Measurements from ENCODE around the gene OR2F2.

The OR2F2 gene, protein sequence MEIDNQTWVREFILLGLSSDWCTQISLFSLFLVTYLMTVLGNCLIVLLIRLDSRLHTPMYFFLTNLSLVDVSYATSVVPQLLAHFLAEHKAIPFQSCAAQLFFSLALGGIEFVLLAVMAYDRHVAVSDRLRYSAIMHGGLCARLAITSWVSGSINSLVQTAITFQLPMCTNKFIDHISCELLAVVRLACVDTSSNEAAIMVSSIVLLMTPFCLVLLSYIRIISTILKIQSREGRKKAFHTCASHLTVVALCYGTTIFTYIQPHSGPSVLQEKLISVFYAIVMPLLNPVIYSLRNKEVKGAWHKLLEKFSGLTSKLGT

DNA sequence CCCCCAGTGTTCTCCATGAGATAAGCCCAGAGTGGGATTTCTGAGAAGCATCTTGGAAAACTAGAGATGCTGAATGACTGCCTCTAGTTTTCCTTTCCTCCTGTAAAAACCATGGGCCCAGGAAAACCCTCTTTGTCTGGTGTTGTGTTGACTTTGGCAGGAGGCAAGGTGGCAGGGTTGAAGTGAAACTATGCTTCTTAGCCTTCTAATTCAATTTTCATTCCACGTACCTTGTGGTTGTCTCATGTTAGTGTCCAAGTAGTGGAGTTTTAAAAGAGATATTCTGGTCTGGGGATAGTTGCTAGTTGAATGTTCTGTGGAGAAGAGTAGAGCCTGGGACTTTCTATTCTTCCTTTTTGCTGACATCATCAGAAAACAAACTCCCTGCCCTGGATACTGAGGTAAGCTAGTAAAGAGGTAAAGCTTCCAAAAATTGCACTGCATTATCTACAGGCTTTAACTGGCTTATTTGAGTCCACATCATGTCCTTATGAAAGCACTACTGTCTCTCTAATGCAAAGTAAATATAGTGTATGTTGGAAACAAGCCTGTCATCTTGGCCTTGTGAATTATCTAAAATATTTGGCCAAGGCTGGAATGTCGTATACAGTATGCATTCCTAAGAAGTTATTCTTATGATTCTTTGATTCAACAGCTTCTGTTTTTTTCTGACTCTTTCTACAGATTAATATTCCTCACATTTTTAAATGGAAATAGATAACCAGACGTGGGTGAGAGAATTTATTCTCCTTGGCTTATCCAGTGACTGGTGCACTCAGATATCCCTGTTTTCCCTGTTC is at the start of gene OR2F2:
Gene OR2F2, plus strand, starts transcription at position 708 of the 800 bp plus-strand sequence. Its CDS starts 0 bp downstream, at position 708.
- no peak for DNase-seq (ENCODE audit: low read depth in 1 of 2, low spot score in 1 of 2)

DNA sequence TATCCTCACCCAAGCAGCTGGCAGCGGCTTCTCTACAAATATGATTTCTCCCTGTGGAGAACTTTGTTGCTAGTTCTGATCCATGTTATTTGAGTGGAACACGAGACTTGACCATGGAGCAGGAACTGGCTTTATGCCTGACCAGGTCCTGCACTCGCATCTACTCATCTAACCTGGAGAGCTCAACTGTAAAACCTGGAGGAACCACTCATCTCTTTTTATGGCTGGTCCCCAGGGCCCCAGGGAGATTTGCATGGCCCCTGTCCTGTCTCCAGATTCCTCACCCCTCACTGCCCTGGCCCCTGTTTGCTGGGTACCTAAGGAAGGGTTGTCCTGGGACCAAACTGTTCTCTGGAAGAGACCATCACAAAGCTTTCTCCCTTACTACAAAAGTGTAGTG is 49.1 kb upstream of the OR2F2 start:
- no peak for DNase-seq (ENCODE audit: low read depth in 1 of 2, low spot score in 1 of 2)

DNA sequence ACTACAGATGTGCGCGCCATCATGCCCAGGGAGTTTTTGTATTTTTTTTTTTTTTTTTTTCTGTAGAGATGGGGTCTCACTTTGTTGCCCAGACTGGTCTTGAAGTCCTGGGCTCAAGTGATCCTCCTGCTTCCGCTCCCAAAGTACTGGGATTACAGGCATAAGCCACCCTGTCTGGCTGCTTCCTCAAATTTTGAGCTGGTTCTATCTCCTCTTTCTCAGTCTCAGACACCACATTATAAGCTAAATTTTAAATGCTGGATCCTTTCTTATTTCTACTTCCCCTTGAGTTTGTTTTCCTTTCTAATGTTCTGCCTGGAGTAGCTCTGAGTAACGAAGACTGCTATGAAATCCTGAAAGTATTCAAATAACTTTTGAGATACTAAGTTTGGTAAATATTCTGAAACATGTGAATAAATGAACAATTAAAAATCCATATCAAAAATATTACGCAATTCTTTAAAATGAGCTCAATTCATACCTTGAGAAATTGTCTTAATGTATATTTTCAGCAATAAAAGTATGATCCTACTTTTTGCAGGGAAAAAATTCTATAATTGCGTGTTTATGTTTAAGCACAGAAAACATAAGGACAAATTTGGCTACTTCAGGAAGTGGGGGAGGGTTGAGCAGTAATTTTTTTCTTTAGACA is 48.1 kb upstream of the OR2F2 start:
- DNase-seq (ENCODE audit: low read depth in 1 of 2, low spot score in 1 of 2), result no peak

DNA sequence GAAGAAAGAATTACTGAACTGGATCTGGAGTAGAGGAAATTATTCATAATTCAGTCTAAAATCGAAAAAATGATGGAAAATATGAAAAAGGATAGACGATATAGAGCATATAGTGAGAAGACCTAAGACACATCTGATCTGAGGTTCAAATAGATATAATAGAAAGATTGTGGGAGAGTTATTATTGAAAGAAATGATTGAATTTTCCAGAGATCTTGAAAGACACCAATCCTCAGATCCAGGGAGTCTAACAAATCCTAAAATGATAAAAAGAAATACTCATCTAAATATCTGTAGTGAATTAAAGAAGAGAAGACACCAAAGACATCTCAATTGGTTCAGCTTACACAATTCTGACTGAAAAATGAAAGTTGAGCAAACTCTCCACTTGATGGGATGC is 46.0 kb upstream of the OR2F2 start:
- no peak for DNase-seq (ENCODE audit: low read depth in 1 of 2, low spot score in 1 of 2)

DNA sequence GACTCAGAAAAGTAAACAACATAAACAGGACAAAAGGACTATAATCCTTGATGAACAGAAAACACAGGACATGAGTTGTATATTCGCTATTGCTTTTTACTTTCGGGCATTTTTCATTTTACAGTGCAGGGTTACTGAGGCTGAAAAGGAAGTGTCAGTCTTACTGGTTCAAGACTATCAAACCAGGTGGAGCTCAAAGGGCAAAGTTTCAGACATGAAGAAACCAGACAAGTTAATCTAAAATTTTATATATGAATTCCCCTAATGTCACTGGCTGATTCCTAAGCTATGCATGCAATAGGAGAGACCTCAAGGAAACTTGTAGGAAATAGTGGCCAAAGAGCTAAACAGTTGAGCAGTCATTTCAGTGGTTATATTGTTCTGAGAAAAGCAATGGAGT is 44.5 kb upstream of the OR2F2 start:
- no peak for DNase-seq (ENCODE audit: low read depth in 1 of 2, low spot score in 1 of 2)

DNA sequence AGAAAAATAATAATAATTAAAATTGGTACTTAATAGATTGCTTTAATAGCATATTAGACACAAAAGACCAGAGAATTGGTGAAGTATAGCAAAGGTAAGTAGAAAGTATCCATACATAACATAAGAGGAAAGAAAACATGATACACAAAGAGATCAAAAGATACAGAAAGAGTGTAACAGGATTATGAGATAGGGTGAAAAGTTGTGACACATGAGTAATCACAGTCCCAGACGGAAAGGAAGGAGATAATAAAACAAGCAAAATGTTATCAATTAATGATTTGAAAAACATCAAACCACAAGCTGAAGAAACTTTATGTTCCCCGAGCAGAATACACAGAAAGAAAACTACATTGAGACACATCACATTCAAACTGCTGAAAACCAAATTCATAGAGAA is 43.6 kb upstream of the OR2F2 start:
- no peak for DNase-seq (ENCODE audit: low read depth in 1 of 2, low spot score in 1 of 2)

DNA sequence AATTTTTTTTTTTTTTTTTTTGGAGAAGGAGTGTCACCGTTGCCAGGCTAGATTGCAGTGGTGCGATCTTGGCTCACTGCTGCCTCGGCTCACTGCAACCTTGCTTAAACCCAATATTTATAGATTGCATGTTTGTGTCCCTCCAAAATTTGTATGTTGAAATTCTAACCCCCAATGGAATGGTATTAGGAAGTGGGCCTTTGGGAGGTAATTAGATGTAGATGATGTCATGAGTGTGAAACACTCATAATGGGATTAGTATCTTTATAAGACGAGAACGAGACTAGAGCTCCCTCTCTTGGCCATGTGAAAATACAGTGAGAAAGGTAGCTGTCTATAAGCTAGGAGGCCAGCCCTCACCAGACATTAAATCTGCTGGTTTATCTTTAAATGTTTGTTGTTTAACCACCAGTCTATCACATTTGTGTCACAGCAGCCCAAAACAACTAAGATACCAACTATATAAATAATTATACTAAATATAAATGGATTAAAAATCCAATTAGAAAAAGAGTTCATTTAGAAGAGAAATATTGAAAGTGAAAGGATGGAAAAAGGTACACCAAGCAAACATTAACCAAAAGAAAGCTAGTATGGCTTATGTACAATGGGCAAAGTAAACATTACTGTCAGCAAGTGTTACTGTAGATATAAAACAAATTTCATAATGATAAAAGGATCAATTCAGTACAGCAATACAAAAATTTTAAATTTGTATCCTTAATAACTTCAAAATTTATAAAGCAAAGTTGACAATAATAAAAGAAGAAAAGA is 42.3 kb upstream of the OR2F2 start:
- DNase-seq (ENCODE audit: low read depth in 1 of 2, low spot score in 1 of 2), result no peak

DNA sequence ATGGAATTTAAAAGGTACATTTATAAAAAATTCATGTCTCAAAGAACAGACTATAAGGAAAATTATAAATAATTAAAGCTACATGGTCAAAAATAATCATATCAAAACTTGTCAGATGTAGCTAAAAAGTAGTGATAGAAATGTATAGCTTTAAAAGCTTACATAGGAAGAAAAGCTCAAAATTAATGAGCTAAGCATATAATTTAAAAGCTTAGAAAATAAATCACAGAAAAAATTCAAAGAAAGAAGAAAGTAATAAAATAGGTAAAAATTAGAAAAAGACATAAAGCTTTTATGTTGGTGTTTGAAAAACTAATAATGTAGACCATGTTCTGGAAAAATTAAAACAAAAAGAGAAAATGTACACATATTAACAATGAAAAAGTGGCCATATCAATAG is 38.4 kb upstream of the OR2F2 start:
- DNase-seq (ENCODE audit: low read depth in 1 of 2, low spot score in 1 of 2), result no peak

DNA sequence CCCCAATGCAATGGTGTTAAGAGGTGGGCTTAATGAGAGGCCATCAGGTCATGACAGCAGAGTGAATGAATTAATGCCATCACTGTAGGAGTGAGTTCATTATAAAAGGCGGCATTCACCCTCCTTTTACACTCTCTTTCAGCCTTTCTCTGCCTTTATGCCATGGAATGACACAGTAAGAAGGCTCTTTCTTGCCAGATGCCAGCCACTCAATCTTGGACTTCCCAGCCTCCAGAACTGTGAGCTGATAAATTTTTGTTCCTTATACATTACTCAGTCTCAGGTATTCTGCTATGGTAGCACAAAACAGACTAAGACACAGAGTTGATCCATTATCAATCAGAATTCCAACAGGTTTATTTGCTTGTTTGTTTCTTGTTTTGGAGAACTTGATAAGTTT is 36.2 kb upstream of the OR2F2 start:
- DNase-seq (ENCODE audit: low read depth in 1 of 2, low spot score in 1 of 2), result no peak

DNA sequence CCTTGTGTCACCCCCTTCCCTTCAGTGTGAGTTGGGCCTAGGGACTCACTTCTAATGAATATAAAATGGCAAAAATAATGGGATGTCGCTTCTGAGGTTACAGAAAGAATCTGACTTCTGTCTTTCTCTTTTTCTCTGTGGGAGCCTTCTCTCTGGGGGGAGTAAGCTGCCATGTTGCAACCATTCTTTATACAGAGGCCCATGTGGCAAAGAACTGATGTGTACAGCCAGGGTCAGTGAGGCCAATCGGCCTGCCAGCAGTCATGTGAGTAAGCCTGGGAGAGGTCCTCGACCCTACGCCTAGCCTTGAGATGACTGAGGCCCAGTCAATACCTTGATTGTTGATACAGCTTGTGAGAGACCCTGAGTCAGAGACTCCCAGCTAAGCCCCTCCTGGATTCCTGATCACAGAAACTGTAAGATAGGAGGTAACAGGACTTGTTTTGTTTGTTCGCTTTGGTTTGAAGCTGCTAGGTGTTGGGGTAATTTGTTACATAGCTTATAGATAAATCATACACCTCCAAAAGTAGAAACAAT is 34.7 kb upstream of the OR2F2 start:
- DNase-seq (ENCODE audit: low read depth in 1 of 2, low spot score in 1 of 2), result no peak

DNA sequence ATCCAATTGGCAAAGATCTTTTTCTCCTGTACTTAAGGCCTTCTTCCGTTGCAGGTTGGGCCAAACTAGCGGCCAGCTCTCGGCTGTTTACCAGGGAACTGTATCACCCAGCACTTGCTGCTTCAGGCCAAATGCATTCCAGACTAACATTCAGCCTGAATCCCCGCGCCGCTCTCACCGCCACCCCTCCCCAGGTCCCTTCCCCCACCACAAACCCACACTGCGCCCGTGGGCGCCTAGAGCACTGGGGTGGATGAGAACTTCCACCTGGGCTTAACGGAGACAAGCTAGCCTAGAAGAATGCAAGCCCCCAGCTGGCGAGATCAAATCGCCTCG is 33.7 kb upstream of the OR2F2 start:
- no peak for DNase-seq (ENCODE audit: low read depth in 1 of 2, low spot score in 1 of 2)

DNA sequence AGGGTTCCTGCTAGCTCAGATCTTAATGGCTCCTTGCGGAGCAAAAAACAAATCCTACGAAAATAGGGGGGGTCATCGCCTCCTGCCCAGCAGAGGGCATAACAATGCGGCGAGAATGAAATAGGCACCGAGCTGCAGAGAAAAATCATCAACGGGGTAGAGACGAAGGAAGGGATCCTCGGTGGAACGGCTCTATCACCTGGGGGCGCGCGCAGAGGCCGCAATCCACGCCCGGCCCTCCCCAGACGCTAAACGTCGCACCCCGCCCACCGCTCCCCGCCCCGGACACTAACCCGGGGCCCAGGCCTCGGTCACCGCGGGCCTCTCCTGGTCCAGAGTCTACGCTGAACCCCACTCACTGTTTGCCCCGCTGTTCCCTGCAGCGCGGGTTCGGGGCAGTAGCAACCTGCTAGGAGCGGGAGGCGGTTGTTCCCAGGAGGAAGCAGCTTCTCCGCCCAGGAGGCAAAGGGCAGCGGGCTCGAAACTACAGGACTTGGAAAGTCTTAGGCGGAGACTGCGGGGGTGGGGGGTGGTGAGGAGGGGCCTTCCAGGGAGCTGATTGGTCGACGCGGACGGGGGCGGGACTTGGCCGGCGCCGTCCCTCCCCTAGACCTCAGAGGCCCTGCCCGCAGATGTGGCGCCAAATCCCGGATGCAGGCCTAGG is 33.2 kb upstream of the OR2F2 start, which contains the start of gene TCAF1:
Gene TCAF1, minus strand, starts transcription at position 509 of the 664 bp plus-strand sequence. CDS start 25,568 bp downstream, outside the sequence.
- DNase-seq (ENCODE audit: low read depth in 1 of 2, low spot score in 1 of 2), result peak; percentile 78 to 81

DNA sequence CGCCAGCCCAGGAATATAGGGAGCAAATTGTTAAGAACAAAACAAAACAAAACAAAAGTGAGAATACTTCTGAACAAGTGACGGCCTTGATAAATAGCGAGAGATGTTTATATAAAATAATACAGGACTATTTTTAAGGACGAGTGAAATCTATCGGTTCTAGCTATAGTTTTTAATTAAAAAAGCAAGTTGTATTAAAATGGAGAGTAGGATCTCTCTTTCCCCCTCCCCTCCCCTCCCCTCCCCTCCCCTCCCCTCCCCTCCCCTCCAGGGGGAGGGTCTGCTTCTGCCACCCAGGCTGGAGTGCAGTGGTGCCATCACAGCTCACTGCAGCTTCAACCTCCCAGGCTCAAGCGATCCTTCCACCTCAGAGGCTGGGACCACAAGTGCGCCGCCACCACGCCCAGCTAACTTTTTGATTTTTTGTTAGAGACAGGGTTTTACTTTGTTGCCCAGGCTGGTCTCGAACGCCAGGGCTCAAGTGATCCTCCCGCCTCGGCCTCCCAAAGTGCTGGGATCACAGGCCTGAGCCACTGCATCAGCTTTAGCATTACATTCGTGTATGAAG is 32.6 kb upstream of the OR2F2 start:
- no peak for DNase-seq (ENCODE audit: low read depth in 1 of 2, low spot score in 1 of 2)

DNA sequence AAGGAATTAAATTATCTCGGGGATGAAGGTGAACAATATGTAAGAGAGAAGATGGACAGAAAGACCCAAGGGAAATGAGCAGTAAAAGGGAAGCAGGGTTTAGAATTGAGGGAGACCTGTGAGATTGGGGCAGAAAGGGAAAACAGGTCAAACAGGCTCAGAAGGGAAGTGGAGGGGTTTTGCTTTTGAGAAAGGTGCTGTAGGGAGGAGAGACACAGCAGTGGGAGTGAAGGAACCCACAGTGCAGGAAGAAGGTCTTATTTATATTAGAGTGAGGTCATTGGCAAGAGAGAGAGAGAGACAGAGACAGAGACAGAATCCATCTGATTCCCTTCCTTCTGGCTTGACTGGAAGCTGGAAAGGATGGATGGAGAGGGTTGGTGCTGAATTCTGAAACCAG is 29.5 kb upstream of the OR2F2 start:
- no peak for DNase-seq (ENCODE audit: low read depth in 1 of 2, low spot score in 1 of 2)

DNA sequence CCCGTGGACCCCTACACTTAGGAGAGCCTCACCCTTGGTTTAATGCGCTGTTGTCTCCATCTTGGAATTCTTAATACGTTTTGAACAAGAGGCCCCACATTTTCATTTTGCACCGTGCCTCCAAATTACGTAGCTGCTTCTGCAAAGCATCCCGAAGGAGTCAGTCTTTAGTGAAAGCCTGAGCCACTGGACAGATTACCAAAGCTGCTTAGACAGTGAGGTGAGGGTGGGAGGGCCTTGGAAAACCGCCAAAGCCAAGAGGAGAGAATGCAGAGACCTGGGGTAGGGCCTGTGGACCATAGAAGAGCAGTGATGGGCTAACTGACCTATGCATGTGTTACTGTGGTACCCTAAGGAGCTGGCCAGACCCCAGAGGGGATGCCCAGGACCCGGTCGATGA is 28.9 kb upstream of the OR2F2 start:
- no peak for DNase-seq (ENCODE audit: low read depth in 1 of 2, low spot score in 1 of 2)

DNA sequence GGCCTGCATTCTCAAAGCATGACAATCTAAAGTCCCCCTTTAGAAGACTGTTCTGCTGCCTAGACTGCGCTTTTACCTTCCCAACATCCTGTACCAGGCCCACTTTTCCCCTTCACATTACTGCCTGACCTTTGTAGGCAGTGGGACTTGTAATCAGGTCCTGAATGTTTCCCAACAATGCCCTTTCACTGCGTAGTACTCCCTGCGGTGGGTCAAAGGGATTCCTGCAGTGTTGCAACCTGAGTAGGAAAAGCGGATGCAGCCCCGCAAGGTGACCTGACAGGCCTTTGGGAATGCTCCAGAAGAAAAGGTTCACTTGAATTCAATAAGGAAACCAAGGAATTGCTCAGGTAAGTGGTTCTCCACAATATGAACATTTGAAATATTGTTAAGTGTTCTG is 28.1 kb upstream of the OR2F2 start:
- no peak for DNase-seq (ENCODE audit: low read depth in 1 of 2, low spot score in 1 of 2)

DNA sequence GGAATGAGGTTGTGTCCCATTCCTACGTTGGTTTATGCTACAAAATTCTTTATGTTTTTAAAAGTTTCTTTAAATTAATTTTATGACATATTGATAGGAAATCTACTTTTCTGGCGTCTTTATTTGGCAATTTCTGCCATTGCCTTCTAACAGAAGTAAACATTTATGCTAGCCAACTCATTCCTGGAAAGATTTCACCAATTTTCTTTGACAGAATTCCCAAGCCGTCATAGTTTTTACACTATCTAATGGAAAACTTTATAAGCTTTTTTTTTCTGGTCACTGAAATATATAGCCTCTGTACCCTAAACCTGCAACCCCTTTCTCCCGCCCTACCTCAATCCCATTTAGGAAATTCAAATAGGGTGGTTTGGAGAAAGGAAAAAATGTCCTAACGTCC is 26.9 kb upstream of the OR2F2 start:
- DNase-seq (ENCODE audit: low read depth in 1 of 2, low spot score in 1 of 2), result no peak

DNA sequence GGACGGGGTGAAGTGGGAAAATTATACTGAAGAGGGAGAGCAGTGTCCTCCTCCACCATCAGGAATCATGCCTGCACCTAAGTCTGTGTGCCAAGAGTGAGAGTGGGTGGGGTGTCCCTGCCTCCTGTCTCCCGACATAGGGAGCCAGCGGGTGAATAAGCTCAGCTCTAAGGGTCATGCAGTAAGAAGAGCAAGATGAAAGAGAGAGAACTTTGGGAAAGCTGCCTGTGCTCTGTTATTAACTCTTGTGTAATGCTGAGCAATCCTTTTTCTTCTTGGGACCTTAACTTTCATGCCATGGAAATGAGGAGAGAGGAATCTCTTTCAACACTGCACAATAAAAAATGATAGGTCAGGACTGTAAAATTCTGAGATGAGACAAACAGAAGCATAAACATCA is 25.2 kb upstream of the OR2F2 start:
- no peak for DNase-seq (ENCODE audit: low read depth in 1 of 2, low spot score in 1 of 2)

DNA sequence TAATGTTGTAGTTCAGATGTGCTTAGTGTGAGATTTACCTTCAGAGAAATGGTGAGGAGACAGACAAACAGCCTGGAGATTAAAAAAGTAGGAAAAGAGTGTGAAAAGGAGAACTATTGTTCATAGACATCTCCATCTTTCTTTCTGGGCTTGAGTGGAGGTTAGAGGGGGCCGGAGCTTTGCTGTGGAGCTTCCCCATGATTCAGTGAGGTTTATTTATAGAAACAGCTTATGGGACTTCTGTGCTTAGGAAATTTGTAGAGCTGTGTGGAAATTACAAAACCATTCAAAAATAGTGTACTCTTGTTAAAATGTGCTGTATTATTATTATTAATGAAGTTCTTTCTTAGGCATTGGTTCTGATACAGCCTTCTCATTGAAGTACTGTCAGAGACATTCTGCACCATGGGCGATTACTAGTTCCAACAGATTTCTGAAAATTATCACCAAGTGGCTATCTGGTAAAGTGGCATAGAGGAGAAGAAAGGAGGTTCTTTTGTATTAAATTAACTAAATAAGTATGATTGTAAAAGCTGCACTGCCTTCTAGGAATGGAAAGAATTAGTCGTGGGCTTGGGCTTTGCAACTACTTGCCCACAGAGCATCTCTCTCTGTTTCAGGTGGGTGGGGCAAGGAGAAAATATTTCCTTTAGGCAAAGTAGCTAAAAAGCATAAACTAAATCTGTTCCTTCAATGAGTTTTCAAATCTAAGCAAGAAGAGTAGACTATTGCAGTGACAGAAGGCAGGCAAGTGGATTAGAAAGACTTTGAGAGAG is 24.4 kb upstream of the OR2F2 start:
- no peak for DNase-seq (ENCODE audit: low read depth in 1 of 2, low spot score in 1 of 2)
